Suprapubic skin (tissue), 4 donors: Measurements from ENCODE around the gene HLCS.

Experiments used
- POLR2A ChIP-seq, 2 donors: fragments of 450-650 bp; IDR thresholded peaks; one replicate each; pipeline ENCODE4 v1.6.1; 2017; ENCODE audit warnings: antibody characterized with exemption in 2 of 2, mild to moderate bottlenecking in 2 of 2, moderate library complexity in 2 of 2
- POLR2AphosphoS5 ChIP-seq, 3 donors: sonication (generic); formaldehyde crosslinking; IDR thresholded peaks; one replicate each; pipeline ENCODE4 v1.6.1; 2017; ENCODE audit warnings: antibody characterized with exemption in 3 of 3

- no peak for TF ChIP-seq POLR2AphosphoS5 (IDR thresholded peaks at IDR 0.05)
- TF ChIP-seq POLR2A (IDR thresholded peaks at IDR 0.05): no peak
Observed at GRCh38 chr21:36854391-36854790, 112.1 kb downstream of the HLCS start.
